Measurements from ENCODE around the gene NADSYN1.
"Not testable (repeated sequence)": the region's sequence is repeated elsewhere in the genome, so short reads cannot be mapped to it uniquely, and the experiment has no call there.

Gene NADSYN1

DNA sequence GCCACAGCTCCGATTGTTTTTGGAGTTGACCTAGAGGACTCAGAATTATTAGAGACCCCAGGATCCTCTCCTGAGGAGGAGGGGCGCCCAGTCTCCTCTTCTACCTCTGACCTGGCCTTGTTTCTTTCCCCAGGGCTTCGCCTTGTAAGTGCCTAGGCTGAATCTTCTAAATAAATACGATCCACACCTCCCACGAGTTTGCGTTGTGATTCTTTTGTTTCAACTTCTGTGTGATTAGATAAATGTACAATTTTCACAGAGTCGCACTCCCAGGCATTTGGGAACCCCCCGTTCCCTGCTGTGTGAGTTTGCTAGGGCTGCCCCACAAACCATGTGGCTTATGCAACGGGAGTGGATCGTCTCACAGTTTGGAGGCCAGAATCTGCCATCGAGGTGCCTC, 86.0 kb downstream of the NADSYN1 start:
- Histone ChIP-seq H4K20me1 (ENCODE audit: insufficient read depth, low read length) (no peaks in the 10 kb centered on the region), H3K4me1 (ENCODE audit: insufficient read depth, low read length, severe bottlenecking) (no peaks in the 10 kb centered on the region), H3K9me3 (ENCODE audit: low read length) (no peaks in the 10 kb centered on the region), H3K79me2 (ENCODE audit: insufficient read depth, low read length) (no peaks in the 10 kb centered on the region), H3K4me3 (ENCODE audit: low read depth, low read length, poor library complexity, severe bottlenecking) (no peak overlapping the region), H3K9ac (ENCODE audit: low read length) (no peak overlapping the region), H3K27me3 (ENCODE audit: insufficient read depth, low read length) (peaks cover 8% of the 10 kb centered on the region; the same call in 1 of the 2 replicates), H3F3A (ENCODE audit: insufficient read depth, low read length) (no peaks in the 10 kb centered on the region), H3K36me3 (ENCODE audit: insufficient read depth, low read length) (no peaks in the 10 kb centered on the region; the same call in 1 of the 2 replicates), H3K4me2 (ENCODE audit: low read length) (no peak overlapping the region), H3K27ac (ENCODE audit: low read depth, low read length, poor library complexity, severe bottlenecking) (no peak overlapping the region), H3K9me2 (ENCODE audit: low read depth, low read length) (no peaks in the 10 kb centered on the region), H2AFZ (ENCODE audit: low read length) (no peak overlapping the region)
- no peak for TF ChIP-seq EZH2 (IDR thresholded peaks at IDR 0.05; ENCODE audit: borderline replicate concordance, low read length)
- TF ChIP-seq, protein P1, sequence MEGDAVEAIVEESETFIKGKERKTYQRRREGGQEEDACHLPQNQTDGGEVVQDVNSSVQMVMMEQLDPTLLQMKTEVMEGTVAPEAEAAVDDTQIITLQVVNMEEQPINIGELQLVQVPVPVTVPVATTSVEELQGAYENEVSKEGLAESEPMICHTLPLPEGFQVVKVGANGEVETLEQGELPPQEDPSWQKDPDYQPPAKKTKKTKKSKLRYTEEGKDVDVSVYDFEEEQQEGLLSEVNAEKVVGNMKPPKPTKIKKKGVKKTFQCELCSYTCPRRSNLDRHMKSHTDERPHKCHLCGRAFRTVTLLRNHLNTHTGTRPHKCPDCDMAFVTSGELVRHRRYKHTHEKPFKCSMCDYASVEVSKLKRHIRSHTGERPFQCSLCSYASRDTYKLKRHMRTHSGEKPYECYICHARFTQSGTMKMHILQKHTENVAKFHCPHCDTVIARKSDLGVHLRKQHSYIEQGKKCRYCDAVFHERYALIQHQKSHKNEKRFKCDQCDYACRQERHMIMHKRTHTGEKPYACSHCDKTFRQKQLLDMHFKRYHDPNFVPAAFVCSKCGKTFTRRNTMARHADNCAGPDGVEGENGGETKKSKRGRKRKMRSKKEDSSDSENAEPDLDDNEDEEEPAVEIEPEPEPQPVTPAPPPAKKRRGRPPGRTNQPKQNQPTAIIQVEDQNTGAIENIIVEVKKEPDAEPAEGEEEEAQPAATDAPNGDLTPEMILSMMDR (IDR thresholded peaks at IDR 0.05; ENCODE audit: low read length), result no peak

DNA sequence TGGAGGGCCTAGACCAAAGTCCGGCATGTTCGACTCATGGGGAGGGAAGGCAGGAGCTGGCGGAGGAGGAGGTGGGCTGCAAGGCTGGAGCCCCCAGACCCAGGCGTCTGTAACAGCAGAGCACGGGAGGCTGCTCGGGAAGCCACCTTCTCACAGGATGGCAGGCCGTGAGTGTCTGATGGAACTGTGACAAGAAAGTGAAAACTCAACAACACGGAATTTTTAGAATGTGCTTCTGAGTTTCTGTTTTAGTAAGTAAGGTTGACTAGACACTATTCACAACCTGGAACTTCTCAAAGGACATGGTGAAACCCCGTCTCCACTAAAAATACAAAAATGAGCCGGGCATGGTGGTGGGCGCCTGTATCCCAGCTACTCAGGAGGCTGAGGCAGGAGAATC, 87.0 kb downstream of the NADSYN1 start:
- H3K9me2 ChIP-seq (ENCODE audit: low read depth, low read length); H3K27ac ChIP-seq (ENCODE audit: low read depth, low read length, poor library complexity, severe bottlenecking); H3K9ac ChIP-seq (ENCODE audit: low read length); H3F3A ChIP-seq (ENCODE audit: insufficient read depth, low read length); H3K27me3 ChIP-seq (ENCODE audit: insufficient read depth, low read length); H3K4me2 ChIP-seq (ENCODE audit: low read length); H3K4me3 ChIP-seq (ENCODE audit: low read depth, low read length, poor library complexity, severe bottlenecking); H3K79me2 ChIP-seq (ENCODE audit: insufficient read depth, low read length); H4K20me1 ChIP-seq (ENCODE audit: insufficient read depth, low read length); H2AFZ ChIP-seq (ENCODE audit: low read length); H3K36me3 ChIP-seq (ENCODE audit: insufficient read depth, low read length); H3K9me3 ChIP-seq (ENCODE audit: low read length); H3K4me1 ChIP-seq (ENCODE audit: insufficient read depth, low read length, severe bottlenecking): not testable (repeated sequence)

DNA sequence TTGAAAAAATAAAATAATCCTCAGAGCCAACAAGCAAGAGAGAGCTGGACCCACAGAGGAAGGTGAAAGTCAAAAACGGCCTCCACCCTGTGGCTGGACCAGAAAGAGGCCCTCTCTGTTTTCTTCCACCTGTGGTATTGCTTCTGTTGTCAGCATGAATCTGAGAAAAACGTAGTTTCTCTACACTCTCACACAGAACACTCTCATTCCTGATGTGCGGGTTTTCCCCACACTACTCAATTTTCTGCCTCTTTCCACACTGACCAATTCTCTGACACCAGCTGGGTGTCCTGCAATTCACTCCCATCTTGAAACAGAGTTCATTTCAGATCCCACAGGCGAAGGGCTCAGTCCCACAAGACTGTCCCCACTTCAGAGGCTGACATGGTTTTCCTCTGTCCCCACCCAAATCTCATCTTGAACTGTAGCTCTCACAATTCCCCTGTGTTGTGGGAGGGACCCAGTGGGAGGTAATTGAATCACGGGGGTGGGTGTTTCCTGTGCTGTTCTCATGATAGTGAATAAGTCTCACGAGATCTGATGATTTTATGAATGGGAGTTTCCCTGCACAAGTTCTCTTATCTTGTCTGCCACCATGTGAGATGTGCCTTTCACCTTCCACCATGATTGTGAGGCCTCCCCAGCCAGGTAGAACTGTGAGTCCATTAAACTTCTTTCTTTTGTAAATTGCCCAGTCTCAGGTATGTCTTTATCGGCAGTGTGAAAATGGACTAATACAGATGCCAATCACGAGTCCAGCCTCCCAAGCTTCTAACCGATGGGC, 87.7 kb downstream of the NADSYN1 start:
- not testable (repeated sequence) for H3K9me3 ChIP-seq (ENCODE audit: low read length); H3K4me2 ChIP-seq (ENCODE audit: low read length); H3F3A ChIP-seq (ENCODE audit: insufficient read depth, low read length); H4K20me1 ChIP-seq (ENCODE audit: insufficient read depth, low read length); H3K4me1 ChIP-seq (ENCODE audit: insufficient read depth, low read length, severe bottlenecking); H3K9me2 ChIP-seq (ENCODE audit: low read depth, low read length); H3K27ac ChIP-seq (ENCODE audit: low read depth, low read length, poor library complexity, severe bottlenecking); H3K4me3 ChIP-seq (ENCODE audit: low read depth, low read length, poor library complexity, severe bottlenecking); H3K9ac ChIP-seq (ENCODE audit: low read length); H3K79me2 ChIP-seq (ENCODE audit: insufficient read depth, low read length); H3K36me3 ChIP-seq (ENCODE audit: insufficient read depth, low read length); H2AFZ ChIP-seq (ENCODE audit: low read length)
- H3K27me3 ChIP-seq (ENCODE audit: insufficient read depth, low read length), result peaks cover 15% of the 10 kb centered on the region; the same call in 1 of the 2 replicates

DNA sequence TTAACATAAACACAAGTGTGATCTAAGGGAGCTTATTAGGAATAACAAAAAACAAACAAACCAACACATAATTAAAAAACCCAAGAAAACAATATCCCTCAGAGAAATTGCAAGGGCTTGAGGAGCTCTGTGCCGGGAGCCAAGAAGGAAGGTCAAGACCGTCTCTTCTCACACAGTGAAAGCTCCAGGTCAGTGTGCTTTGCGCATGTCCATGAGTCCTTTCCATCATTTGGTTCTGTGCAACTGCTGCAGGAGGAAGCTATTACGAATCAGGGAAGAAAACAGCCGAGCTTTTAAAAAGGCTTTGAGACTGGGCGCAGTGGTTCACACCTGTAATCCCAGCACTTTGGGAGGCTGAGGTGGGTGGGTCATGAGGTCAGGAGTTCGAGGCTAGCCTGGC, 89.4 kb downstream of the NADSYN1 start:
- no peak for TF ChIP-seq EZH2 (IDR thresholded peaks at IDR 0.05; ENCODE audit: borderline replicate concordance, low read length)
- TF ChIP-seq, protein P1 (IDR thresholded peaks at IDR 0.05; ENCODE audit: low read length), result no peak
- Histone ChIP-seq H3K9me2 (ENCODE audit: low read depth, low read length) (no peaks in the 10 kb centered on the region), H4K20me1 (ENCODE audit: insufficient read depth, low read length) (no peaks in the 10 kb centered on the region), H3K4me3 (ENCODE audit: low read depth, low read length, poor library complexity, severe bottlenecking) (no peak overlapping the region), H3K79me2 (ENCODE audit: insufficient read depth, low read length) (no peaks in the 10 kb centered on the region), H3K27me3 (ENCODE audit: insufficient read depth, low read length) (peaks cover 15% of the 10 kb centered on the region; the same call in 1 of the 2 replicates), H3K36me3 (ENCODE audit: insufficient read depth, low read length) (no peaks in the 10 kb centered on the region; the same call in 1 of the 2 replicates), H3K4me2 (ENCODE audit: low read length) (no peak overlapping the region), H3K27ac (ENCODE audit: low read depth, low read length, poor library complexity, severe bottlenecking) (no peak overlapping the region), H3K9me3 (ENCODE audit: low read length) (no peaks in the 10 kb centered on the region), H3K4me1 (ENCODE audit: insufficient read depth, low read length, severe bottlenecking) (no peaks in the 10 kb centered on the region), H3K9ac (ENCODE audit: low read length) (no peak overlapping the region), H2AFZ (ENCODE audit: low read length) (no peak overlapping the region), H3F3A (ENCODE audit: insufficient read depth, low read length) (no peaks in the 10 kb centered on the region)
